ENCODE results near the gene ACADVL. TPM values are rescaled to one million over a fixed set of nuclear protein-coding genes. Genes with fewer than 3 reads are reported as not detected.

Gene ACADVL
- total and polyA plus RNA-seq, 12 donors: 807 to 4,806 (median 1,322) TPM

DNA sequence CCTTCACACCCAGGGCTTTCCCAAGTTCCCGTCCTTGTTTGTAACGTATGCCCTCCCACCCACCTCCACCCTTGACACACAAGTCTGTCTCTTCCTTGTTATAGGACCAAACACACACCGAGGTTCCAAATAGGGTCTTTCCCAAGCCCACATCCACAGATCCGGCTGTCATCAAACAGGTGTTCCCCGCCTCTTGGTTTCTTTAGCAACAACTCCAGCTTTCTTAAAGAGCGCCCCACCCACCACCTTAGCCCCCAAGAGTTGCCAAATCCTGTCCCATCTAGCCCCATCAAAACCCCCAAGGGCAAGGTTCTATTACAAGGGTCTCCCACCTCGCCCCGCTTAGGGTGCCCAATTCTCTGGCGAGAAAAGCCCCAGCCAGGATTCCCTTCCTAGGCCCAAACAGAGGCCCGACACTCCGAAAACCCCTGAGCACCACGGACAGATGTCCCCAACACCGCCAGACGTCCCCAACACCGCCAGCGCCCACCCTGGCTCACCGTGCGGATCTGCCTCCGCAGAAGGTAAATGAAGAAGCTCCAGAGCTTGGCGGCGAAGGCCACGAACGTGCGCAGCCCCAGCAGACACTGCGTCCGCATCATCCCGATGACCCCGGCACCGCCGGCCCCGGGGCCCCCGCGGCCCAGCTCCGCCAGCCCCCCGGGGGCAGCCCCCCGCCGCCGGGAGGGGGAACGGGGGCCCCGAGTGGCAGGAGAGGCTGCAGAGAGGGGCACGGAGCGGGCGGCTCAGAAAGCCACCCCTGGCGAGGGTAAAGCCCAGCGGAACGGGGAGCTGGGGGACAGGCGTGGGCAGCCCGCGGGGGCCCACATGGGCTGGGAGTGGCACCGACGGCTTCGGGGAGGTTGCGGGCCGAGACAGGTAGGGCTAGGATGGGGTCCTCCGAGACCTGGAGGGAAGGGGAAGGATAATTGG lies 31.2 kb downstream of the ACADVL start:
- Histone ChIP-seq H3K27me3 (no peaks in the 10 kb centered on the region), H3K4me3 (peak overlapping the region; percentile 65 to 100 (median 90)), H3K9me3 (no peaks in the 10 kb centered on the region), H3K27ac (peak overlapping the region; percentile 96 to 100 (median 99)), H3K36me3 (peaks cover 0 to 42% (median 23%) of the 10 kb centered on the region in 9 donors), H3K4me1 (peaks cover 13 to 57% (median 41%) of the 10 kb centered on the region in 9 donors)
- ATAC-seq (peak in 2 of 8 donors; percentile 0), DNase-seq (no peak)
- TF ChIP-seq, protein P1, sequence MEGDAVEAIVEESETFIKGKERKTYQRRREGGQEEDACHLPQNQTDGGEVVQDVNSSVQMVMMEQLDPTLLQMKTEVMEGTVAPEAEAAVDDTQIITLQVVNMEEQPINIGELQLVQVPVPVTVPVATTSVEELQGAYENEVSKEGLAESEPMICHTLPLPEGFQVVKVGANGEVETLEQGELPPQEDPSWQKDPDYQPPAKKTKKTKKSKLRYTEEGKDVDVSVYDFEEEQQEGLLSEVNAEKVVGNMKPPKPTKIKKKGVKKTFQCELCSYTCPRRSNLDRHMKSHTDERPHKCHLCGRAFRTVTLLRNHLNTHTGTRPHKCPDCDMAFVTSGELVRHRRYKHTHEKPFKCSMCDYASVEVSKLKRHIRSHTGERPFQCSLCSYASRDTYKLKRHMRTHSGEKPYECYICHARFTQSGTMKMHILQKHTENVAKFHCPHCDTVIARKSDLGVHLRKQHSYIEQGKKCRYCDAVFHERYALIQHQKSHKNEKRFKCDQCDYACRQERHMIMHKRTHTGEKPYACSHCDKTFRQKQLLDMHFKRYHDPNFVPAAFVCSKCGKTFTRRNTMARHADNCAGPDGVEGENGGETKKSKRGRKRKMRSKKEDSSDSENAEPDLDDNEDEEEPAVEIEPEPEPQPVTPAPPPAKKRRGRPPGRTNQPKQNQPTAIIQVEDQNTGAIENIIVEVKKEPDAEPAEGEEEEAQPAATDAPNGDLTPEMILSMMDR (IDR thresholded peaks at IDR 0.05): no peak
- intact Hi-C loops (cut with DNase I): loop anchor here in 3 of 10 donors (5.0 to 10.0 kb wide), 3 partner anchors 46 to 324 kb away; partner anchors contain the start of genes CD68 (in 1 of the 3) and SENP3 (in 1 of the 3)
- 1 to 3% methylated on average over 45 to 55 of the region's 55 CpGs for WGBS, 2 donors

DNA sequence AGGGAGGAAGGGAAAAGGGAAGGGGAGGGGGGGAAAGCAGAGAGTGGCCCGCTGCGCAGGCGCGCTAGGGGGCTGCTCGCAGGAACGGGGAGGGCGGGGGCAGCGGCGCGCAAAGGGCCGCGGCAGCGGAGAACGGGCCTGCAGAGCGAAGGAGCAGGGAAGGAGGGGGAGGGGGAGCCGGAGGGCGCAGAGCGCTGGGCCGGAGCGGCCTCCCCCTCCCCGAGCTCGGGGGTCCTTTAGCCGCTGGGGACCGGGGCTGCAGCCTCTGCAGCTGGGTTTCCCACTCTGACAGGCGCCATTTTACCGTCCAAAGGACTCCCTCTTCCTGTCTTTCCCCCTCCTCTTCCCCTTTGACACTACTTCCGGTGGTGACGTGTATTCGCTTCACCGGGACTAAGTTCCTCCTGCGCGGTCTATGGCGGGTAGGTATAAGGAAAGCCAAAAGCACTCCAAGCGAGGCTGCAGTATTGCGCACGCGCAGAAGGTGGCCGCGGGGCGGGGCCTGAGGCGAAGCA lies 32.0 kb downstream of the ACADVL start, which contains the start of gene CTDNEP1:
Gene CTDNEP1, minus strand, starts transcription at position 74 of the 515 bp plus-strand sequence. CDS start 438 bp downstream, outside the sequence.
- TF ChIP-seq, protein P1 (IDR thresholded peaks at IDR 0.05): no peak
- peak within 1 kb of the TSS; percentile 65 to 100 (median 90) for H3K4me3 ChIP-seq
- H3K36me3 ChIP-seq: peaks cover 0 to 42% (median 24%) of the 10 kb centered on the region in 9 donors
- H3K9me3 ChIP-seq: no peaks in the 10 kb centered on the region
- 1% methylated on average over 32 to 41 of the region's 41 CpGs for WGBS, 2 donors
- H3K27ac ChIP-seq: peak within 1 kb of the TSS; percentile 96 to 100 (median 99)
- intact Hi-C loops (cut with DNase I): loop anchor here in 4 of 10 donors (2.0 to 10.0 kb wide), 5 partner anchors 29 to 323 kb away; partner anchors contain the start of genes CD68 (in 1 of the 4), SENP3 (in 1 of the 4) and SLC2A4 (in 1 of the 4)
- no peaks in the 10 kb centered on the region for H3K27me3 ChIP-seq
- ATAC-seq (peak; percentile 93 to 96 (median 95)), DNase-seq (peak; percentile 97 to 99)
- peaks cover 13 to 57% (median 41%) of the 10 kb centered on the region in 9 donors for H3K4me1 ChIP-seq

DNA sequence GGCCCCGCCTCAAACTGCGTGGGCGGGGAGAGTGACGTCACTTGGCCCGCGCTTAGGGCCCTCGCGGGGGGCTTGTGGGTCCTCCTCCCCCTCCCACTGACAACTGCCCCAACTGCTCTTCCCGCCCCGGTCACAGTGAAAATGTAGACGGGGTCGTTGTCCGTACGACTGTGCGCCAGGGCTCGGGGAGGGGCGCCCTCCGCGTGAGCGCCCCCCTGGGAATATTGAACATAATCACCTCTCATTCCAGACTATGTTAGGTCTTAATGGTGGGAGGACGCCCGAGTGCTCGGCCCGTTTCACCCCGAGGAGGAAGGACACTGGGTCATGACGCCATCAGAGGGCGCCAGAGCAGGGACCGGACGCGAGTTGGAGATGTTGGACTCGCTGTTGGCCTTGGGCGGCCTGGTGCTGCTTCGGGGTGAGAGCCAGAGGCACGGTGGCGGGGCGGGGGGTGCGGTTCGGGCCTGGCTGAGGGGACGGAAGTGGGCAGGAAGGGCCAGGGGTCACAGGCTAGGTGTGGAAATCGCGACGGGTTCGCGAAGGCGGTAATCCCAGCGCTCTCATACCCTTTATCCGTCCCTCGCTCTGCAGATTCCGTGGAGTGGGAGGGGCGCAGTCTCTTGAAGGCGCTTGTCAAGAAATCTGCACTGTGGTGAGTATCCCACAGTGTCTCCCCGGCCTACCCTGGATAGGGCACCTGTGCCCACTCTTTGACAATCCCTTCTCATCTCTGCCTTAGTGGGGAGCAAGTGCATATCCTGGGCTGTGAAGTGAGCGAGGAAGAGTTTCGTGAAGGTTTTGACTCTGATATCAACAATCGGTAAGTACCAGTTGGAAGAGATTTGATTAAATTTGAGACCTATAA lies 32.7 kb downstream of the ACADVL start, which contains the start of gene ELP5:
Gene ELP5, plus strand, starts transcription at position 40 of the 868 bp plus-strand sequence. Its CDS starts 336 bp downstream, at position 376.
- Histone ChIP-seq H3K9me3 (no peaks in the 10 kb centered on the region), H3K36me3 (peaks cover 0 to 43% (median 28%) of the 10 kb centered on the region in 9 donors), H3K4me1 (peaks cover 13 to 53% (median 41%) of the 10 kb centered on the region in 9 donors), H3K27me3 (no peaks in the 10 kb centered on the region), H3K27ac (peak within 1 kb of the TSS; percentile 96 to 100 (median 99)), H3K4me3 (peak within 1 kb of the TSS; percentile 65 to 100 (median 90))
- intact Hi-C loops (cut with DNase I): loop anchor here in 4 of 10 donors (2.0 to 10.0 kb wide), 5 partner anchors 28 to 322 kb away; partner anchors contain the start of genes CD68 (in 1 of the 4), SENP3 (in 1 of the 4) and SLC2A4 (in 1 of the 4)
- TF ChIP-seq, protein P1 (IDR thresholded peaks at IDR 0.05): peak in 7 of 9 donors; percentile 12 to 59 (median 35)
- DNase-seq (peak; percentile 95 to 97), ATAC-seq (peak; percentile 77 to 91 (median 84))
- WGBS, 2 donors: 1% methylated on average over 55 of the region's 55 CpGs
